A549 treated with DMSO at 1 μM for 4 hours (cell line): ENCODE data around the gene ZNF575. TPM values are rescaled to one million over a fixed set of nuclear protein-coding genes. Genes with fewer than 3 reads are reported as not detected.

Experiments
- total RNA-seq: library from RNA; stranded (reverse); fragments of 200-300 nt; extraction: Qiagen RNA extraction; gene quantifications from 5 replicates; pipeline ENCODE4 v1.2.3, GENCODE V29; 2022; ENCODE audit warnings: low read depth

Gene ZNF575, protein sequence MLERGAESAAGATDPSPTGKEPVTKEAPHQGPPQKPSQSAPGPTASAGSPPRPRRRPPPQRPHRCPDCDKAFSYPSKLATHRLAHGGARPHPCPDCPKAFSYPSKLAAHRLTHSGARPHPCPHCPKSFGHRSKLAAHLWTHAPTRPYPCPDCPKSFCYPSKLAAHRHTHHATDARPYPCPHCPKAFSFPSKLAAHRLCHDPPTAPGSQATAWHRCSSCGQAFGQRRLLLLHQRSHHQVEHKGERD
- 1.4 to 2.6 TPM (median 1.9 TPM) in 5 replicates for total RNA-seq

DNA sequence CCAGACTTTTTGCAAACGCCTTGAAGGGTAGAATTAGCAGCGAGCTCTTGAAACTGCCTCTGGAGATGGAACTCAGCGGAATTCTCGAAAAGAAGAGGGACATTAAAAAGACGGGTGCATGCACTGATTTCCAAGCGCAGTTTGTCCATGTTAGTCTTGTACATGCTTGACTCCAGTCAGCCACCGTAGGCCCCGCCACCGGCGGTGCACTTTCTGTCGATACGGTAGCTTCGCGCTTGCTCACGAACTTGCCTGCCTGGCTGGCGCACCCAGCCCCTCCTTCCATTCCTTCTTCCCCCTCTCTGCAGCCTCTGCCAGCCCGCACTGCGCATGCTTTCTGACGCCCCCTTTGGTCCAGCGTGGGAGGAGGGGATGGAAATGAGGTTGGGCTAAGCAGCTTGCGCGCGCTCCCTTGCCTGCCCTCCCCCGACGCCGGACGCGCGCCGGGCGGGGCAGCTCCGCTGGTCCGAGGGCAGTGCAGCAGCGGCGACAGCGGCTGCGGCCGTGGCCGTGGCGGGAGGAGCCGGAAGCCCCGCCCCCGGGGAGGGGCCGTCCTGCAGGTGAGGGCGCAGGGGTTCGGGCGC, at the start of gene ZNF575:
Gene ZNF575, plus strand, starts transcription at position 227 of the 584 bp plus-strand sequence. CDS start 1,235 bp downstream, outside the sequence.

DNA sequence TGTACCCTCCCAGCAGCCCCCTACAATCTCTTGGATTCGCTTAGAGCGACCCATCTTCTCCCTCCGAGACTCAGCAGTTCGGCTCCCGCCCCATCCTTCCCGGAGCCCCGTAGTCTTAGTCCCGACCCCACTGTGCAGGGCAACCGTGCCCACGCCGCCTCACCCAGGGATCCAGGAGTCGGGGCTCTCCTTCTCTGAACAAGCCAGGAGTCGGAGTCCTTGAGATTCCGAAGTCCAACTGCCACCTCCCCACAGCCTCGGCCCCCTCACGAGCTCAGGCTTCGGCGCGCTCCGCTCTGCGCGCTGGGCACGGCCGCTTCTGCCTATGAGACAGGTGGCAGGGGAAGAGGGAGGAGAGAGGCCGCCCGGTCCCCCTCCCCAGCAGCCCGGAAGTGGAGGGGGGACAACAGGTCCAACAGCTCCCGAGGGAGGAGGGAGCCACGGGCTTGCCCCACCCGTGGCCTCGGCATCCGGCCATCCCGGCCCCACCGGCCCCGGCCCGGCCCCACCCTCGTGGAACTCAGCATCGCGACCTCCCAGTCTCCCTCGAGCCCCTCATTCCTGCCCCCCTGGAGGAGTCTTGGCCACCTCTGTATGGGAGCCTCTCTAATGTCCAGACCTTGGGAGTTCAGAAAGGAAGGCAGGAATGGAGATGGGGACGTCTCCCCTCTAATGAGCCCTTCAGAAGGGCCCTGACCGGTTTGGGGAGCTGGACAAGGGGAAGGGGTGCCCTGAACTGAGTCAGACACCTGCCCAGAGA, 28.4 kb upstream of the ZNF575 start, which contains the start of gene PHLDB3:
Gene PHLDB3, minus strand, starts transcription at position 321 of the 760 bp plus-strand sequence. CDS start 628 bp downstream, outside the sequence.

DNA sequence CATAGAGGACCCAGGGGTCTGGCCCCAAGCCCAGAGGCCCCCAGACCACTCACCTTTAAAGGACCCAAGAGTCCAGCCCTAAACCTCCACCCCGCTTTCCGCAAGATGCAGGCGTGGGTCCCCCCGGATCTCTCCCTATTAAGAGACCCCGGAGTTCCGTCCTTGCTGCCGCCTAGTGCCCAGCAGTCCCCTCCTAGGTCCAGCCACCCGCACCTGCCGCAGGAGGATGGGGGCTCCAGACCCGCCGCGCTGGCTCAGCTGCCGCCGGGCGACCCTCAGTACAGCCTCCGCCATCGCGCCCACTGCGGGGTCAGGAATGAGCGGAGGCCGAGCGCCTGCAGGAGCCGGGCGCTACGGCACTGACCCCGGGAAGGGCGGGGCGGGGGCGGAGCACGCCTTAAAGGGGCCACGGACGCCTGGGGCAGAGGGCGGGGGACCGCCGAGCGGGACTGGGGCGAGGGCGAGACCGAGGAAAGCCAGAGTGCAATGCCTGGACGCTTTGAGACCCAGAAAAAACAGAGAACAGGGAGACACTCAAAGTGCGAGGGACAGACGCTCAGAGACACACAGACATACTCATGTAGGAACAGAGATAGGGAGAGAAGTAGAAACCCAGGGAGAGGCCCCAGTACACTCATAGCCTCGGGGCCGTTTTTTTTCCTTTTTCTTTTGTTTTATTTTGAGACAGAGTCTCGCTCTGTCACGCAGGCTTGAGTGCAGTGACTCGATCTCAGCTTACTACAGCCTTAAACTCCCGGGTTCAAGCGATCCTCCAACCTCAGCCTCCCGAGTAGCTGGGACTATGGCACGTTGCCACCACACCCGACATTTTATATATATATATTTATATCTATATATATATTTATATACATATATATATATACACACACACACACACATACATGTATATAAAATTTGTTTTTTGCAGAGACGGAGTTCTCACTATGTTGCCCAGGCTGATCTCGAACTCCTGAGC, 5.8 kb upstream of the ZNF575 start, which contains the start of gene ETHE1:
Gene ETHE1, minus strand, starts transcription at position 318 of the 976 bp plus-strand sequence. Its CDS starts 24 bp downstream, at position 294.

DNA sequence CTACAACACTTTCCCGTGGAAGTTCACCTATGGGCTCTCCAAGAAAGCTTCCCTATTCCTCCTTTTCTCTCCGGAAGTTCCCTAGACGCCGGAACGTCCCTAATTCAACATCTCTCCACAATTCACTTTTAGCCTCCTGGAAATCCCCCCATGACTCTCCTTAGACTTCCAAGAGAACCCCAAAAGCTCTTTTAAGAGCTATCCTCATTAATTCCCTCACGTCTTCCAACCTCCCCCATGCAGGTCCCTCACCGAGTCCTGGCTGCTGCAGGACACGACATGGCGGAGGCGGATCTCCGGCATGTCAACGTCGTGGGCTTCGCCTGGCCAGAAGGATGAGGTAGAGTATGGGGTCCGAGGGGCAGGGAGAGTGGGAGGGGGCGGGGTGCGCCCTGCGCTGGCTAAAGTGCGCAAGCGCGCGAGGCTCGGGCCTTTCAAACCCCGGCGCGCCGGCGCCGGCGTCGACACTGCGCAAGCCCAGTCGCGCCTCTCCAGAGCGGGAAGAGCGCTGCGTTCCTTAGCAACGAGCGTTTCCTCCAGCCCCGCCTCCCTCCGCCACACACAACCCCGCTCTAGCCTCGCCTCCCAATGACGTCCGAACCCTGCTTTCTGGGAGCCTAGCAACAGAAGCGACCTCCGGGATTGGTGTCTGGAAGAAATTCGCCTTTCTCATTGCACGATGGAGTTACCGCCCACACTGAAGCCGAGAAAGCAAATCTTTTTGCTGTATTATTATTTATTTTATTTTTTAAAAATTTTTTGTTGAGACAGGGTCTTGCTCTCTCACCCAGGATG, 42.4 kb downstream of the ZNF575 start, which contains the start of the genes PINLYP and XRCC1:
Gene PINLYP, plus strand, starts transcription at position 646 of the 795 bp plus-strand sequence. CDS start 1,391 bp downstream, outside the sequence.
Gene XRCC1, minus strand, starts transcription at position 372 of the 795 bp plus-strand sequence. Its CDS starts 69 bp downstream, at position 303.

Other genes starting within 250 kb of the ZNF575 start
- 0.16 to 0.25 TPM (median 0.21 TPM) in 4 of 5 replicates, not detected in the other for gene CD177, start 179.5 kb upstream of the ZNF575 start, total RNA-seq
- gene TEX101, start 118.3 kb upstream of the ZNF575 start, total RNA-seq, result not detected in 5 replicates
- gene LYPD3, start 67.6 kb upstream of the ZNF575 start, total RNA-seq, result 0.45 to 1.2 TPM (median 0.58 TPM) in 5 replicates
- gene PHLDB3, start 28.4 kb upstream of the ZNF575 start, total RNA-seq, result 8.5 to 13.2 TPM (median 9.7 TPM) in 5 replicates
- gene ETHE1, start 6.0 kb upstream of the ZNF575 start, total RNA-seq, result 50.5 to 52.8 TPM (median 51.5 TPM) in 5 replicates
- 27.8 to 35.5 TPM (median 28.8 TPM) in 5 replicates for gene XRCC1, start 42.3 kb downstream of the ZNF575 start, total RNA-seq
- 0.22 to 0.55 TPM (median 0.30 TPM) in 5 replicates for gene PINLYP, start 42.6 kb downstream of the ZNF575 start, total RNA-seq
- 5.9 to 7.4 TPM (median 6.6 TPM) in 5 replicates for gene IRGQ, start 62.9 kb downstream of the ZNF575 start, total RNA-seq
- gene ZNF576, start 63.4 kb downstream of the ZNF575 start, total RNA-seq, result 15.5 to 22.4 TPM (median 21.0 TPM) in 5 replicates
- gene SRRM5, start 78.9 kb downstream of the ZNF575 start, total RNA-seq, result 0.61 to 1.4 TPM (median 0.85 TPM) in 5 replicates
- gene ZNF428, start 86.4 kb downstream of the ZNF575 start, total RNA-seq, result 46.5 to 64.2 TPM (median 58.3 TPM) in 5 replicates
- 7.6 to 10.8 TPM (median 8.5 TPM) in 5 replicates for gene CADM4, start 106.7 kb downstream of the ZNF575 start, total RNA-seq
- gene PLAUR, start 137.0 kb downstream of the ZNF575 start, total RNA-seq, result 111 to 140 TPM (median 128 TPM) in 5 replicates
- gene IRGC, start 182.9 kb downstream of the ZNF575 start, total RNA-seq, result not detected in 5 replicates
- 45.3 to 77.8 TPM (median 63.7 TPM) in 5 replicates for gene SMG9, start 221.8 kb downstream of the ZNF575 start, total RNA-seq
- 53.4 to 63.0 TPM (median 58.9 TPM) in 5 replicates for gene KCNN4, start 247.8 kb downstream of the ZNF575 start, total RNA-seq